Stomach (tissue), 9 donors: ENCODE data around the gene AGMO. TPM values are rescaled to one million over a fixed set of nuclear protein-coding genes. Genes with fewer than 3 reads are reported as not detected.

Source experiments
- DNase-seq, 2 donors: peaks; one replicate each; pipeline versions ENCODE4 v3.0.0 to v3.0.0-alpha.2; 2013 to 2019
- H3K27ac ChIP-seq, 5 donors: fragments of 200-600 bp in 4 of 5; sonication (generic) in 4 of 5; one replicate each; pipeline ENCODE4 v1.5.1; 2013 to 2019; ENCODE audit warnings: mild to moderate bottlenecking in 1 of 5, moderate library complexity in 1 of 5
- H3K27me3 ChIP-seq, 3 donors: fragments of 200-600 bp; sonication (generic); one replicate each; pipeline ENCODE4 v1.5.1; 2017 to 2019; ENCODE audit warnings: mixed run types in 1 of 3
- H3K36me3 ChIP-seq, 4 donors: fragments of 200-600 bp; sonication (generic); 1 replicate in 3 of 4; 2 replicates in 1 of 4; pipeline ENCODE4 v1.5.1; 2016 to 2019
- H3K4me1 ChIP-seq, 4 donors: fragments of 200-600 bp; sonication (generic); one replicate each; pipeline ENCODE4 v1.5.1; 2016 to 2019
- H3K4me3 ChIP-seq, 4 donors: fragments of 200-600 bp; sonication (generic) in 3 of 4; one replicate each; pipeline ENCODE4 v1.5.1; 2016 to 2019; ENCODE audit warnings: mild to moderate bottlenecking in 1 of 4
- H3K9me3 ChIP-seq, 4 donors: fragments of 200-600 bp; sonication (generic); one replicate each; pipeline ENCODE4 v1.5.1; 2016 to 2019
- EP300 ChIP-seq: sonication (generic); formaldehyde crosslinking; IDR thresholded peaks from one replicate; pipeline ENCODE4 v1.6.1; 2017; ENCODE audit warnings: antibody characterized with exemption
- POLR2A ChIP-seq, 4 donors: fragments of 450-650 bp; IDR thresholded peaks; one replicate each; pipeline ENCODE4 v1.6.1; 2016; ENCODE audit warnings: antibody characterized with exemption in 4 of 4, control low read depth in 2 of 4, mild to moderate bottlenecking in 1 of 4, moderate library complexity in 1 of 4
- POLR2AphosphoS5 ChIP-seq, 3 donors: sonication (generic); formaldehyde crosslinking; IDR thresholded peaks; one replicate each; pipeline ENCODE4 v1.6.1; 2016; ENCODE audit warnings: antibody characterized with exemption in 3 of 3
- WGBS, 5 donors: extraction: QIAGEN DNeasy Blood & Tissue Kit in 3 of 5; methylation state at CpG; one replicate each; pipeline versions ENCODE4 v1.1.5 to v1.1.7; 2013 to 2018; 5-methylcytosine and 5-hydroxymethylcytosine counted together
- intact Hi-C: fragments of 100-400 bp; cut with DNase I; formaldehyde crosslinking; loops from one replicate; pipeline ENCODE4 v1.15.1; 2023; ENCODE audit warnings: low total_unique reads
- polyA plus RNA-seq, 3 donors: library from polyadenylated mRNA; stranded (reverse); fragments of 200-250 nt; gene quantifications; one replicate each; pipeline ENCODE4 v1.2.3, GENCODE V29; 2013
- total RNA-seq, 5 donors: library from RNA; depleted of rRNA; stranded (reverse); fragments of >200 nt; gene quantifications; one replicate each; pipeline versions ENCODE4 v1.1.0 to v1.2.3, GENCODE V29; 2014 to 2016
- TF ChIP-seq, protein P1 (sequence below), 7 experiments: fragments of 450-650 bp in 4 of 7; fragments of 200-600 bp in 3 of 7; sonication (generic) in 3 of 7; IDR thresholded peaks; one replicate each; pipeline ENCODE4 v1.5.1; 2016 to 2019; ENCODE audit warnings: antibody characterized with exemption in 7 of 7, control low read depth in 2 of 7, mild to moderate bottlenecking in 1 of 7
- donor health status: healthy with polysubstance abuse.
- donor health status: Bipolar disorder and iron deficiency.
- donor health status: healthy.

The AGMO gene
- total and polyA plus RNA-seq, 8 donors, result 0.03 to 33.0 (median 5.0) TPM; not detected in 5

DNA sequence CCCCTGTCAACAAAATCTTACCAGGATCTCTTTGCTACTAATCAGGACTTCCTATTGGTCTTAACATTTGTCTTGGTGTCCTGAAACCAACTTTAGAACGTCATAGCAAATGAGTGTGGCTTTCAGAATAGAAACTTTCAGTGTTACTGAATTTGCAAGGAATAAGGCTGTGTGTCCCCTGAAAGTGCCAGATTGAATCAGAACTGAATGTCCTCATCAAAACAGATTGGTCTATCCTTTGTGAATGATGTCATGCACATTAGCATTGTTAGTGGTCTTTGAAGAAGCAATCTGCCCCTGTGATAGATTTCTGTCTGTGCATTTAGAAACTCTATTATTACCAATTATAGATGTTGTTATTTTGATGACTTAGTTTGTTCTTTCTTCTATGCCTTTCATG, 119.9 kb downstream of the AGMO start:
- peaks cover 0 to 7% (median 3%) of the 10 kb centered on the region in 4 donors for H3K9me3 ChIP-seq
- no peak for DNase-seq
- no peak for TF ChIP-seq EP300
- TF ChIP-seq, protein P1, sequence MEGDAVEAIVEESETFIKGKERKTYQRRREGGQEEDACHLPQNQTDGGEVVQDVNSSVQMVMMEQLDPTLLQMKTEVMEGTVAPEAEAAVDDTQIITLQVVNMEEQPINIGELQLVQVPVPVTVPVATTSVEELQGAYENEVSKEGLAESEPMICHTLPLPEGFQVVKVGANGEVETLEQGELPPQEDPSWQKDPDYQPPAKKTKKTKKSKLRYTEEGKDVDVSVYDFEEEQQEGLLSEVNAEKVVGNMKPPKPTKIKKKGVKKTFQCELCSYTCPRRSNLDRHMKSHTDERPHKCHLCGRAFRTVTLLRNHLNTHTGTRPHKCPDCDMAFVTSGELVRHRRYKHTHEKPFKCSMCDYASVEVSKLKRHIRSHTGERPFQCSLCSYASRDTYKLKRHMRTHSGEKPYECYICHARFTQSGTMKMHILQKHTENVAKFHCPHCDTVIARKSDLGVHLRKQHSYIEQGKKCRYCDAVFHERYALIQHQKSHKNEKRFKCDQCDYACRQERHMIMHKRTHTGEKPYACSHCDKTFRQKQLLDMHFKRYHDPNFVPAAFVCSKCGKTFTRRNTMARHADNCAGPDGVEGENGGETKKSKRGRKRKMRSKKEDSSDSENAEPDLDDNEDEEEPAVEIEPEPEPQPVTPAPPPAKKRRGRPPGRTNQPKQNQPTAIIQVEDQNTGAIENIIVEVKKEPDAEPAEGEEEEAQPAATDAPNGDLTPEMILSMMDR (IDR thresholded peaks at IDR 0.05), result no peak
- TF ChIP-seq POLR2AphosphoS5 (IDR thresholded peaks at IDR 0.05), result no peak
- no peak for TF ChIP-seq POLR2A (IDR thresholded peaks at IDR 0.05)
- intact Hi-C loops, result no loop called here
- no peak overlapping the region for H3K27ac ChIP-seq
- no peaks in the 10 kb centered on the region for H3K4me1 ChIP-seq
- no peaks in the 10 kb centered on the region for H3K27me3 ChIP-seq
- 54 to 67% (median 61%) methylated on average over 1 of the region's 1 CpG for WGBS, 5 donors
- H3K4me3 ChIP-seq, result no peak overlapping the region
- no peaks in the 10 kb centered on the region for H3K36me3 ChIP-seq

DNA sequence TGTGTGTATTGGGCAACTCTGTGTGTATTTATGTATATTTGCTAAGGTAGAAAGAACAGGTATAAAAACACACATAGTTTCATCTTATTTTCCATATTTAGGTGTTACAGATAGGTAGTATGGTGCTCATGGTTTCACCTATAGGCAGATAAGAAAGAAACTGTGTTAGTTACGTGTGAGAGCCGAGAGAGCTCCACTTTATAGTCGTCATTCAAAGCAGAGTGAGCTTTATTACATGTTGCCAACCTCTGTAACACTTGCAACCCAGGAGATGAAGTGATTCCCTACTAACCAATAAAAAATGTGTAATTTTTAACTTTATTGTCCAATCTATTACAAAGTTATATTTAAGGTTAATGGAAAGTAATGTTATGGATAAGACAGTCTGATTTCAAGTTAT, 121.3 kb downstream of the AGMO start:
- Histone ChIP-seq H3K9me3 (peaks cover 0 to 7% (median 3%) of the 10 kb centered on the region in 4 donors), H3K27me3 (no peaks in the 10 kb centered on the region), H3K4me1 (no peaks in the 10 kb centered on the region), H3K4me3 (no peak overlapping the region), H3K27ac (no peak overlapping the region), H3K36me3 (no peaks in the 10 kb centered on the region)
- intact Hi-C loops, result no loop called here
- TF ChIP-seq EP300, result no peak
- TF ChIP-seq, protein P1 (IDR thresholded peaks at IDR 0.05), result no peak
- no peak for TF ChIP-seq POLR2A (IDR thresholded peaks at IDR 0.05)
- TF ChIP-seq POLR2AphosphoS5 (IDR thresholded peaks at IDR 0.05), result no peak
- WGBS, 5 donors, result 84 to 90% (median 88%) methylated on average over 3 of the region's 3 CpGs
- DNase-seq, result no peak

DNA sequence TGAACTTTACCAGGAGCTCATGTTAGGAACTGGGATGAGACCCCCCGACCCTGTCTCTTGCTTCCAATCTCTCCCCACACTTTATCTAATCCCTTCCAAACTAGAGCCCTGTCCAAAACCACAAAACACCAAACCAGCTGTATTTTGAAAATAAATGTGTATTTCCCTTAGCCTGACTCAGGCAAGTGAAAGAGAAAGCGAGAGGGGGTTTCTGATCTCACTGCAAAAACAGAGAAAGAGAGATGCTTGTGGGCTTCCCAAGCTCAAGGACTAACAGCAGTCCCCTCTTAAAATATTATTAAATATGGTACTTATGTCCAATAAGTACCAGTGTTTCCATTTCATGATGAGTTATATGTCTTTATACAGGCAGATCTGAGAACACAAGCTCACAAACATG, 122.0 kb downstream of the AGMO start:
- peaks cover 0 to 7% (median 3%) of the 10 kb centered on the region in 4 donors for H3K9me3 ChIP-seq
- no peaks in the 10 kb centered on the region for H3K4me1 ChIP-seq
- intact Hi-C loops, result no loop called here
- no peaks in the 10 kb centered on the region for H3K36me3 ChIP-seq
- H3K4me3 ChIP-seq, result no peak overlapping the region
- TF ChIP-seq, protein P1 (IDR thresholded peaks at IDR 0.05), result no peak
- TF ChIP-seq EP300 (no peak), POLR2AphosphoS5 (IDR thresholded peaks at IDR 0.05) (no peak), POLR2A (IDR thresholded peaks at IDR 0.05) (no peak)
- H3K27me3 ChIP-seq, result no peaks in the 10 kb centered on the region
- WGBS, 5 donors, result 45 to 67% (median 54%) methylated on average over 2 of the region's 2 CpGs
- no peak overlapping the region for H3K27ac ChIP-seq
- no peak for DNase-seq

DNA sequence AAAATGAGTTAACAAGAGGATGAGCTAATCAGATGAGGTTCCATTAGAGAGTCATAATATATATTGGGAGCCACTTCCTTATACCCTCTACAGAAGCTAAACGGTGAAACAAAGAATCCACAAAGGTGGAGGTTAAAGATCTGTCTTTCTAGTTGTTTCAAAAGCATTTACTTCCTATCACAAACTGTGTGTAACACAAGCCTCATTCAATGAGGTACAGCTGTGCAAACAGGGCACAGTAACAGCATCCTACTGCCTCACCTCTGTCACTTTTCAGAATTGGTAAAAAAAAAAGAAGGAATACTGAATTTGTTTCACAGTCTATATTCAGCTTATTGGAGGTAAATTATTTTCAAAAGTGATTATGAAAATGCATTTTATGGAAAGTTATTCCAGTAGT, 128.7 kb downstream of the AGMO start:
- intact Hi-C loops, result no loop called here
- Histone ChIP-seq H3K4me3 (no peak overlapping the region), H3K36me3 (no peaks in the 10 kb centered on the region), H3K9me3 (no peaks in the 10 kb centered on the region), H3K4me1 (no peaks in the 10 kb centered on the region), H3K27ac (no peak overlapping the region), H3K27me3 (no peaks in the 10 kb centered on the region)
- TF ChIP-seq, protein P1 (IDR thresholded peaks at IDR 0.05), result no peak
- TF ChIP-seq EP300 (no peak), POLR2AphosphoS5 (IDR thresholded peaks at IDR 0.05) (no peak), POLR2A (IDR thresholded peaks at IDR 0.05) (no peak)
- WGBS, 5 donors, result 11 to 30% (median 22%) methylated on average over 1 of the region's 1 CpG
- DNase-seq, result no peak
